ENCODE data around the gene UGT1A6. TPM values are rescaled to one million over a fixed set of nuclear protein-coding genes. Genes with fewer than 3 reads are reported as not detected.

The UGT1A6 gene
- total RNA-seq, 5 donors from 2014 or later (not counting 1 experiment from before 2014, with no cell fraction given) = 0.32 TPM; not detected in 4

- DNase-seq = no peak
- 90% methylated on average over 6 of the region's 6 CpGs for WGBS (ENCODE audit: insufficient coverage)
- Mint-ChIP-seq H3K9me3 (no peaks in the 10 kb centered on the region), H3K27ac (no peak within 1 kb of the TSS), H3K27me3 (peaks cover 12 to 16% of the 10 kb centered on the region in 2 donors), H3K4me1 (no peaks in the 10 kb centered on the region), H3K36me3 (no peaks in the 10 kb centered on the region), H3K4me3 (no peak within 1 kb of the TSS)
- peaks cover 0 to 4% of the 10 kb centered on the region in 2 experiments for H3K27me3 ChIP-seq (replicated peaks in 1 of 2; ENCODE audit: control insufficient read depth in 2 of 2, extremely low read depth in 1 of 2, insufficient read depth in 2 of 2, low read length in 1 of 2)
- POLR2A ChIA-PET = no interaction called here
- no peak for ATAC-seq (replicated peaks in 1 of 4)
- H3K9me3 ChIP-seq = no peaks in the 10 kb centered on the region
- CTCF ChIA-PET = no interaction called here
- H3K27ac ChIP-seq (ENCODE audit: low read length) = no peak within 1 kb of the TSS
- no peaks in the 10 kb centered on the region for H3K36me3 ChIP-seq (ENCODE audit: control insufficient read depth in 2 of 2, extremely low read depth in 1 of 2, insufficient read depth in 1 of 2, low read length in 1 of 2)
- no peaks in the 10 kb centered on the region for H3K4me1 ChIP-seq (ENCODE audit: control insufficient read depth in 1 of 2, extremely low read depth in 1 of 2, insufficient read depth in 2 of 2, low read length in 2 of 2)
- H3K4me3 ChIP-seq (ENCODE audit: control insufficient read depth in 1 of 2, extremely low read depth in 1 of 2, low read length in 1 of 2) = no peak within 1 kb of the TSS
Observed at GRCh38 chr2:233760043-233760442, 67.4 kb downstream of the UGT1A6 start, which contains the start of gene UGT1A1. TSS of gene UGT1A1 (plus strand) at chr2:233760270. CDS start at chr2:233760288, 18 bp downstream.

DNA sequence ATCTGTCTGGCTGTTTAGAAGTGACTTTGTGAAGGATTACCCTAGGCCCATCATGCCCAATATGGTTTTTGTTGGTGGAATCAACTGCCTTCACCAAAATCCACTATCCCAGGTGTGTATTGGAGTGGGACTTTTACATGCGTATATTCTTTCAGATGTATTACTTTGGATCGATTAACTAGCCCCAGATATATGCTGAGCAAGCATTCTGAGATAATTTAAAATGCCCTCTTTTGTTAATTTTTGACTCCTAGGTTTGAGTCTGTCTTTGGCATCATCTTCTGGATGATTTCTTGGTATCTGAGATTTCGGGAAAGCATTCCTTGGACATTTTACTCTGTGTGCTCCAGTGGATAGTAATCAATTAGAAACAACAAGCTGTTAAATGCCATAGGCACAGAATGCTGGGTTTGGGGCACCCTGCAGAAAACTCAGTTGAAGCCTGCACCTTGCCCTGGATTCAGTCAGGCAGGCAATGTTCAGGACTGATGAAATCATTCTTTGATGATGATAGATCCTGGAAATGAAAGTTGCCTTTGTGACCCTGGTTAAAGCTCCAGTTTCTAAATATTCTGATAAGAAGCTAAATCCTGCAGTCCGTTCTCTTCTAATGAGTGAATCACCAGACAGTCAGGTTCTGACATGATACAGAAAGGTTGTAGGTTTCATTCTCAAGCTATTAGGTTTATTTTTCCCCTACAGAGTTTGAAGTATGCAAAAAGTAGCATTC, 68.5 kb downstream of the UGT1A6 start:
- Histone ChIP-seq H3K27me3 (replicated peaks in 1 of 2; ENCODE audit: control insufficient read depth in 2 of 2, extremely low read depth in 1 of 2, insufficient read depth in 2 of 2, low read length in 1 of 2) (peaks cover 0 to 10% of the 10 kb centered on the region in 2 experiments), H3K4me1 (ENCODE audit: control insufficient read depth in 1 of 2, extremely low read depth in 1 of 2, insufficient read depth in 2 of 2, low read length in 2 of 2) (no peaks in the 10 kb centered on the region), H3K27ac (ENCODE audit: low read length) (no peak overlapping the region), H3K36me3 (ENCODE audit: control insufficient read depth in 2 of 2, extremely low read depth in 1 of 2, insufficient read depth in 1 of 2, low read length in 1 of 2) (no peaks in the 10 kb centered on the region), H3K9me3 (no peaks in the 10 kb centered on the region), H3K4me3 (ENCODE audit: control insufficient read depth in 1 of 2, extremely low read depth in 1 of 2, low read length in 1 of 2) (no peak overlapping the region)
- H3K4me1 Mint-ChIP-seq = no peaks in the 10 kb centered on the region
- CTCF ChIA-PET = no interaction called here
- peaks cover 19 to 22% of the 10 kb centered on the region in 2 donors for H3K27me3 Mint-ChIP-seq
- H3K4me3 Mint-ChIP-seq = no peak overlapping the region
- 50% methylated on average over 1 of the region's 4 CpGs for WGBS (ENCODE audit: insufficient coverage)
- POLR2A ChIA-PET = no interaction called here
- DNase-seq (no peak), ATAC-seq (replicated peaks in 1 of 4) (no peak)
- H3K36me3 Mint-ChIP-seq = no peaks in the 10 kb centered on the region
- H3K9me3 Mint-ChIP-seq = no peaks in the 10 kb centered on the region
- no peak overlapping the region for H3K27ac Mint-ChIP-seq

GRCh38 chr2:233764264-233764663, 71.6 kb downstream of the UGT1A6 start:
- ATAC-seq (replicated peaks in 1 of 4) (no peak), DNase-seq (no peak)
- H3K4me1 ChIP-seq (ENCODE audit: control insufficient read depth in 1 of 2, extremely low read depth in 1 of 2, insufficient read depth in 2 of 2, low read length in 2 of 2) = no peaks in the 10 kb centered on the region
- no peak overlapping the region for H3K27ac ChIP-seq (ENCODE audit: low read length)
- H3K4me3 ChIP-seq (ENCODE audit: control insufficient read depth in 1 of 2, extremely low read depth in 1 of 2, low read length in 1 of 2) = no peak overlapping the region
- Mint-ChIP-seq H3K36me3 (no peaks in the 10 kb centered on the region), H3K4me3 (no peak overlapping the region), H3K27me3 (peaks cover 33 to 36% of the 10 kb centered on the region in 2 donors), H3K9me3 (no peaks in the 10 kb centered on the region), H3K27ac (no peak overlapping the region), H3K4me1 (no peaks in the 10 kb centered on the region)
- no peaks in the 10 kb centered on the region for H3K9me3 ChIP-seq
- POLR2A ChIA-PET = no interaction called here
- no peaks in the 10 kb centered on the region for H3K36me3 ChIP-seq (ENCODE audit: control insufficient read depth in 2 of 2, extremely low read depth in 1 of 2, insufficient read depth in 1 of 2, low read length in 1 of 2)
- WGBS (ENCODE audit: insufficient coverage) = 69% methylated on average over 7 of the region's 7 CpGs
- H3K27me3 ChIP-seq (replicated peaks in 1 of 2; ENCODE audit: control insufficient read depth in 2 of 2, extremely low read depth in 1 of 2, insufficient read depth in 2 of 2, low read length in 1 of 2) = peaks cover 0 to 15% of the 10 kb centered on the region in 2 experiments
- CTCF ChIA-PET = no interaction called here

GRCh38 chr2:233764761-233765160, 72.1 kb downstream of the UGT1A6 start:
- no peaks in the 10 kb centered on the region for H3K4me1 Mint-ChIP-seq
- 56% methylated on average over 3 of the region's 3 CpGs for WGBS (ENCODE audit: insufficient coverage)
- ChIA-PET CTCF (no interaction called here), POLR2A (no interaction called here)
- H3K36me3 ChIP-seq (ENCODE audit: control insufficient read depth in 2 of 2, extremely low read depth in 1 of 2, insufficient read depth in 1 of 2, low read length in 1 of 2) = no peaks in the 10 kb centered on the region
- no peak overlapping the region for H3K4me3 ChIP-seq (ENCODE audit: control insufficient read depth in 1 of 2, extremely low read depth in 1 of 2, low read length in 1 of 2)
- ATAC-seq (replicated peaks in 1 of 4) (no peak), DNase-seq (no peak)
- H3K9me3 ChIP-seq = no peaks in the 10 kb centered on the region
- no peak overlapping the region for H3K4me3 Mint-ChIP-seq
- H3K4me1 ChIP-seq (ENCODE audit: control insufficient read depth in 1 of 2, extremely low read depth in 1 of 2, insufficient read depth in 2 of 2, low read length in 2 of 2) = no peaks in the 10 kb centered on the region
- H3K27me3 ChIP-seq (replicated peaks in 1 of 2; ENCODE audit: control insufficient read depth in 2 of 2, extremely low read depth in 1 of 2, insufficient read depth in 2 of 2, low read length in 1 of 2) = peaks cover 0 to 15% of the 10 kb centered on the region in 2 experiments
- H3K9me3 Mint-ChIP-seq = no peaks in the 10 kb centered on the region
- no peak overlapping the region for H3K27ac Mint-ChIP-seq
- peaks cover 33 to 38% of the 10 kb centered on the region in 2 donors for H3K27me3 Mint-ChIP-seq
- no peak overlapping the region for H3K27ac ChIP-seq (ENCODE audit: low read length)
- no peaks in the 10 kb centered on the region for H3K36me3 Mint-ChIP-seq

DNA sequence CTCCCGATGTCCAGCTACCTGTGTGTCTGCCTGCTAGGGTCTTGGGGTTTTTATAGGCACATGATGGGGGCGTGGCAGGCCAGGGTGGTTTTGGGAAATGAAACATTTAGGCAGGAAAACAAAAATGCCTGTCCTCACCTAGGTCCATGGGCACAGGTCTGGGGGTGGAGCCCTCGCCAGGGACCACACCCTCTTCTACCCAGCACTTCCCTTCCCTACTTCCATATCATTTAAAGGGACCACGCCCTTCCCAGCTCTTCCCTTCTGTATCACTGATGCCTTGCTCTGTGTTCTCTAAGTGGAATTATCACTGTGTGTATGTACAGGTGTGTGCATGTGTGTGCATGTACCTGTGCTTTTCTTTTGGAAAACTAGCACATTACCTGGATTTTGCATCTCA, 73.7 kb downstream of the UGT1A6 start:
- ChIA-PET POLR2A (no interaction called here), CTCF (no interaction called here)
- peaks cover 0 to 15% of the 10 kb centered on the region in 2 experiments for H3K27me3 ChIP-seq (replicated peaks in 1 of 2; ENCODE audit: control insufficient read depth in 2 of 2, extremely low read depth in 1 of 2, insufficient read depth in 2 of 2, low read length in 1 of 2)
- no peaks in the 10 kb centered on the region for H3K9me3 ChIP-seq
- no peaks in the 10 kb centered on the region for H3K9me3 Mint-ChIP-seq
- no peaks in the 10 kb centered on the region for H3K4me1 ChIP-seq (ENCODE audit: control insufficient read depth in 1 of 2, extremely low read depth in 1 of 2, insufficient read depth in 2 of 2, low read length in 2 of 2)
- WGBS (ENCODE audit: insufficient coverage) = 75% methylated on average over 2 of the region's 4 CpGs
- H3K27ac Mint-ChIP-seq = no peak overlapping the region
- H3K4me3 Mint-ChIP-seq = no peak overlapping the region
- H3K27me3 Mint-ChIP-seq = peaks cover 37 to 38% of the 10 kb centered on the region in 2 donors
- no peak overlapping the region for H3K27ac ChIP-seq (ENCODE audit: low read length)
- ATAC-seq (replicated peaks in 1 of 4) (no peak), DNase-seq (no peak)
- H3K36me3 ChIP-seq (ENCODE audit: control insufficient read depth in 2 of 2, extremely low read depth in 1 of 2, insufficient read depth in 1 of 2, low read length in 1 of 2) = no peaks in the 10 kb centered on the region
- H3K4me3 ChIP-seq (ENCODE audit: control insufficient read depth in 1 of 2, extremely low read depth in 1 of 2, low read length in 1 of 2) = no peak overlapping the region
- no peaks in the 10 kb centered on the region for H3K36me3 Mint-ChIP-seq
- no peaks in the 10 kb centered on the region for H3K4me1 Mint-ChIP-seq

DNA sequence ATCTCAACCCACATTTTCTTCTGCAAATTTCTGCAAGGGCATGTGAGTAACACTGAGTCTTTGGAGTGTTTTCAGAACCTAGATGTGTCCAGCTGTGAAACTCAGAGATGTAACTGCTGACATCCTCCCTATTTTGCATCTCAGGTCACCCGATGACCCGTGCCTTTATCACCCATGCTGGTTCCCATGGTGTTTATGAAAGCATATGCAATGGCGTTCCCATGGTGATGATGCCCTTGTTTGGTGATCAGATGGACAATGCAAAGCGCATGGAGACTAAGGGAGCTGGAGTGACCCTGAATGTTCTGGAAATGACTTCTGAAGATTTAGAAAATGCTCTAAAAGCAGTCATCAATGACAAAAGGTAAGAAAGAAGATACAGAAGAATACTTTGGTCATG, 75.4 kb downstream of the UGT1A6 start:
- Mint-ChIP-seq H3K27ac (no peak overlapping the region), H3K9me3 (no peaks in the 10 kb centered on the region)

More for the DNA sequence above, 75.4 kb downstream of the UGT1A6 start:
- CTCF ChIA-PET = no interaction called here
- Histone ChIP-seq H3K9me3 (no peaks in the 10 kb centered on the region), H3K36me3 (ENCODE audit: control insufficient read depth in 2 of 2, extremely low read depth in 1 of 2, insufficient read depth in 1 of 2, low read length in 1 of 2) (no peaks in the 10 kb centered on the region), H3K27me3 (replicated peaks in 1 of 2; ENCODE audit: control insufficient read depth in 2 of 2, extremely low read depth in 1 of 2, insufficient read depth in 2 of 2, low read length in 1 of 2) (peaks cover 0 to 17% of the 10 kb centered on the region in 2 experiments), H3K4me3 (ENCODE audit: control insufficient read depth in 1 of 2, extremely low read depth in 1 of 2, low read length in 1 of 2) (no peak overlapping the region), H3K4me1 (ENCODE audit: control insufficient read depth in 1 of 2, extremely low read depth in 1 of 2, insufficient read depth in 2 of 2, low read length in 2 of 2) (no peaks in the 10 kb centered on the region), H3K27ac (ENCODE audit: low read length) (no peak overlapping the region)
- WGBS (ENCODE audit: insufficient coverage) = 95% methylated on average over 2 of the region's 4 CpGs
- Mint-ChIP-seq H3K4me3 (no peak overlapping the region), H3K27me3 (peaks cover 37 to 38% of the 10 kb centered on the region in 2 donors), H3K4me1 (no peaks in the 10 kb centered on the region), H3K36me3 (no peaks in the 10 kb centered on the region)
- POLR2A ChIA-PET = no interaction called here
- DNase-seq = no peak
- no peak for ATAC-seq (replicated peaks in 1 of 4)

All from T-cell (primary cell).